Measurements from ENCODE around the gene KCP. TPM values are rescaled to one million over a fixed set of nuclear protein-coding genes. Genes with fewer than 3 reads are reported as not detected.

KCP gene
- total and polyA plus RNA-seq, 10 of the 15 experiments (the other 5 are each of a cell fraction or from before 2014, with no cell fraction given): 0.05 to 7.8 (median 2.5) TPM

- CTCF ChIA-PET: interaction anchor here (0.6 to 1.6 kb wide), 5 partner anchors 9 to 306 kb away, joined by 3 to 5 read pairs (median 3); no protein-coding TSS in a partner anchor
- Histone ChIP-seq H3K79me2 (ENCODE audit: control insufficient read depth, insufficient read depth, low read length) (no peaks in the 10 kb centered on the region), H3K27ac (ENCODE audit: control insufficient read depth, insufficient read depth) (no peak overlapping the region), H4K20me1 (ENCODE audit: control insufficient read depth, insufficient read depth) (no peaks in the 10 kb centered on the region), H3K27me3 (replicated peaks in 1 of 2; ENCODE audit: control insufficient read depth in 2 of 2, insufficient read depth in 2 of 2, low read length in 1 of 2) (no peaks in the 10 kb centered on the region), H3K4me3 (no peak overlapping the region), H3K9me3 (replicated peaks; ENCODE audit: control insufficient read depth, insufficient read depth, low read length) (no peaks in the 10 kb centered on the region), H2AFZ (ENCODE audit: control insufficient read depth, low read depth, low read length) (no peak overlapping the region), H3K4me1 (ENCODE audit: control insufficient read depth, insufficient read depth, low read length) (no peaks in the 10 kb centered on the region), H3K36me3 (ENCODE audit: control insufficient read depth in 2 of 2, insufficient read depth in 2 of 2, low read length in 1 of 2) (no peaks in the 10 kb centered on the region), H3K4me2 (ENCODE audit: control insufficient read depth, insufficient read depth) (no peak overlapping the region), H3K9ac (ENCODE audit: control insufficient read depth, insufficient read depth, low read length) (no peak overlapping the region)
- RAD21 ChIA-PET (ENCODE audit: unreplicated experiment): interaction anchor here (1.2 to 1.4 kb wide), 2 partner anchors 14 to 24 kb away, joined by 4 read pairs; no protein-coding TSS in a partner anchor
- TF ChIP-seq PML (IDR thresholded peaks at IDR 0.05; ENCODE audit: low read length) (no peak), MXI1 (IDR thresholded peaks at IDR 0.05; ENCODE audit: low read depth, low read length) (no peak), WRNIP1 (IDR thresholded peaks at IDR 0.05; ENCODE audit: borderline replicate concordance, low read depth, low read length) (no peak), HCFC1 (IDR thresholded peaks at IDR 0.05; ENCODE audit: low read length) (no peak), POLR2AphosphoS2 (IDR thresholded peaks at IDR 0.05; ENCODE audit: low read depth, low read length) (no peak), NR2C1 (IDR thresholded peaks at IDR 0.05) (no peak), BRCA1 (IDR thresholded peaks at IDR 0.05; ENCODE audit: low read depth, low read length) (no peak), ZNF217 (IDR thresholded peaks at IDR 0.05) (no peak), GATAD2B (conservative IDR thresholded peaks at IDR 0.05; ENCODE audit: low read depth) (no peak), ZNF622 (IDR thresholded peaks at IDR 0.05) (no peak), FOXK2 (IDR thresholded peaks at IDR 0.05) (no peak), PAX8 (IDR thresholded peaks at IDR 0.05) (no peak), BCL11A (IDR thresholded peaks at IDR 0.05; ENCODE audit: low read depth, low read length) (no peak)
- SMC1A ChIA-PET (ENCODE audit: uncharacterized antibody, unreplicated experiment): no interaction called here
- POLR2A ChIA-PET: interaction anchor here (1.6 kb wide), 1 partner anchor 8 kb away, joined by 6 read pairs; no protein-coding TSS in a partner anchor
- FAIRE-seq: no peak
- in situ Hi-C loops (cut with MboI) (no loop called here), intact Hi-C loops (cut with micrococcal nuclease; ENCODE audit: unreplicated experiment) (no loop called here)
- BruUV-seq (replicated peaks): no TSS peak
- no peak for DNase-seq (ENCODE audit: low read depth, low spot score)
- 68% methylated on average over 8 of the region's 8 CpGs for WGBS (ENCODE audit: insufficient coverage, insufficient replicate concordance, low lambda C conversion rate, missing lambda C conversion rate)
- ATAC-seq: no peak
These were observed 14.4 kb upstream of the KCP start for GRCh38 chr7:128924707-128925588.

All from GM12878 (cell line).